ENCODE measurements around the gene SLC10A2. TPM values are rescaled to one million over a fixed set of nuclear protein-coding genes. Genes with fewer than 3 reads are reported as not detected.
"Not testable (repeated sequence)": the region's sequence is repeated elsewhere in the genome, so short reads cannot be mapped to it uniquely, and the experiment has no call there.

The SLC10A2 gene
- not detected in 2 replicates for total RNA-seq

- DNase-seq (ENCODE audit: low read depth in 2 of 2): no peak
Measured at GRCh38 chr13:103066079-103066780, at the start of gene SLC10A2. Gene SLC10A2 (minus strand): TSS chr13:103066417. CDS start chr13:103066249, 168 bp downstream.

- DNase-seq (ENCODE audit: low read depth in 2 of 2): no peak
Measured at GRCh38 chr13:103107580-103107979, 41.4 kb upstream of the SLC10A2 start.

GRCh38 chr13:103104340-103104739 lies 38.1 kb upstream of the SLC10A2 start:
- no peak for DNase-seq (ENCODE audit: low read depth in 2 of 2)

GRCh38 chr13:103103456-103103855 lies 37.2 kb upstream of the SLC10A2 start:
- not testable (repeated sequence) for DNase-seq (ENCODE audit: low read depth in 2 of 2)

- DNase-seq (ENCODE audit: low read depth in 2 of 2): no peak
Measured at GRCh38 chr13:103102482-103102881, 36.3 kb upstream of the SLC10A2 start.

- no peak for DNase-seq (ENCODE audit: low read depth in 2 of 2)
Measured at GRCh38 chr13:103101901-103102300, 35.7 kb upstream of the SLC10A2 start.

- no peak for DNase-seq (ENCODE audit: low read depth in 2 of 2)
Measured at GRCh38 chr13:103101500-103101899, 35.3 kb upstream of the SLC10A2 start.

GRCh38 chr13:103100830-103101229 lies 34.6 kb upstream of the SLC10A2 start:
- DNase-seq (ENCODE audit: low read depth in 2 of 2): no peak

- no peak for DNase-seq (ENCODE audit: low read depth in 2 of 2)
Measured at GRCh38 chr13:103099722-103100293, 33.6 kb upstream of the SLC10A2 start.

GRCh38 chr13:103098535-103098934 lies 32.3 kb upstream of the SLC10A2 start:
- DNase-seq (ENCODE audit: low read depth in 2 of 2): no peak

GRCh38 chr13:103097366-103097928 lies 31.2 kb upstream of the SLC10A2 start:
- no peak for DNase-seq (ENCODE audit: low read depth in 2 of 2)

GRCh38 chr13:103093649-103094048 lies 27.4 kb upstream of the SLC10A2 start:
- not testable (repeated sequence) for DNase-seq (ENCODE audit: low read depth in 2 of 2)

GRCh38 chr13:103087275-103087674 lies 21.1 kb upstream of the SLC10A2 start:
- no peak for DNase-seq (ENCODE audit: low read depth in 2 of 2)

- no peak for DNase-seq (ENCODE audit: low read depth in 2 of 2)
Measured at GRCh38 chr13:103081435-103081834, 15.2 kb upstream of the SLC10A2 start.

- no peak for DNase-seq (ENCODE audit: low read depth in 2 of 2)
Measured at GRCh38 chr13:103078158-103078557, 11.9 kb upstream of the SLC10A2 start.

GRCh38 chr13:103068836-103069235 lies 2.6 kb upstream of the SLC10A2 start:
- no peak for DNase-seq (ENCODE audit: low read depth in 2 of 2)

- no peak for DNase-seq (ENCODE audit: low read depth in 2 of 2)
Measured at GRCh38 chr13:103067751-103068555, 1.7 kb upstream of the SLC10A2 start.

- DNase-seq (ENCODE audit: low read depth in 2 of 2): no peak
Measured at GRCh38 chr13:103066781-103067345, 646 bp upstream of the SLC10A2 start.

GRCh38 chr13:103063376-103063775 lies 2.8 kb downstream of the SLC10A2 start:
- no peak for DNase-seq (ENCODE audit: low read depth in 2 of 2)

GRCh38 chr13:103062079-103062478 lies 4.1 kb downstream of the SLC10A2 start:
- DNase-seq (ENCODE audit: low read depth in 2 of 2): no peak

GRCh38 chr13:103056008-103056407 lies 10.2 kb downstream of the SLC10A2 start:
- no peak for DNase-seq (ENCODE audit: low read depth in 2 of 2)

- DNase-seq (ENCODE audit: low read depth in 2 of 2): no peak
Measured at GRCh38 chr13:103055166-103055565, 11.1 kb downstream of the SLC10A2 start.
